ENCODE results near the gene KLF16. TPM values are rescaled to one million over a fixed set of nuclear protein-coding genes. Genes with fewer than 3 reads are reported as not detected.

The KLF16 gene
- total RNA-seq, 4 donors from 2014 or later, result 4.6 to 8.4 (median 7.0) TPM

DNA sequence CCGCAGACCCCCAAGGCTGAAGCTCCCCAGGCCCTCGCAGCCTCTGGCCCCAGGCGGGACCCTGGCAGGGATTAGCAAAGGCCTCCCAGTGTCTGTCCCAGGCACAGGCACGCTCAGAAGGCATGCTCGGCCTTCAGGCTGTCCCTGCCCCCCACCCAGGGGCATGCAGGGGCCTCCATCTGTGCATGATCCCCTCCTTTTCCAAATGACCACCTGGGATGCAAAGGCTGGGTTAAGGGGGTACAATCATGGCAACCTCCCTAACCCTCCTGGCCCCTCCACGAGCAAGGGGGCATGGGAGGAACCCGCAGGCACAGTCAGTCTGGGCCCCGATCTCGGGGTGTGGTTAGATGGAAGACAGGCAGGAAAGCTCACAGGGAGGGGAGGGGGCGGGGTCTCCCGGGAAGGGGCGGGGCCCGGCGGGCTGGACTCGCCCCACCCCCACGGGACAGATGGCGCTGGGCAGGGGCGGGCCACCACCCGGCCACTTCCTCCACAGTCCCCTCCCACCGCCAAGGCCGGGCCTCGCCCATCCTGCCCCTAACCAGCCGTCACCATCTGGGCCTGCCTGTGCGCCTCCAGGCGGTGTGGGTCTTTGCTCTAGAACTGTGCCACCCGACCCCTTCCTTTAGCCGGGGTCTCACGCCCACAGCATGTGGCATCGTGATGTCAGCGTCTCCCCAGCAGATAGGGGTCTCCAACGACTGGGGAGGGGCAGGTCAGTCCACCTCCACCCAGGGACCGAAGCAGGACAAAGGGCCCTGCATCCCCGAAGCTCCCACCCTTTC is 8.1 kb downstream of the KLF16 start:
- Histone ChIP-seq H3K4me1 (peaks cover 0 to 91% (median 58%) of the 10 kb centered on the region in 4 donors), H3K9me3 (no peaks in the 10 kb centered on the region), H3K36me3 (peaks cover 0 to 6% (median 0%) of the 10 kb centered on the region in 3 donors), H3K27me3 (peaks cover 0 to 5% of the 10 kb centered on the region in 2 donors), H3K27ac (peak overlapping the region; percentile 65 to 94 (median 91)), H3K4me3 (peak overlapping the region; percentile 11 to 58 (median 42))
- peak; percentile 72 to 78 for DNase-seq (ENCODE audit: low spot score in 2 of 2)
- TF ChIP-seq POLR2A (IDR thresholded peaks at IDR 0.05) (peak; percentile 22 to 74), EP300 (IDR thresholded peaks at IDR 0.05) (peak; percentile 36 to 87), CTCF (IDR thresholded peaks at IDR 0.05) (peak in 1 of 5 experiments; percentile 9)
- 5 to 30% methylated on average over 19 to 28 of the region's 33 CpGs for WGBS, 2 donors

DNA sequence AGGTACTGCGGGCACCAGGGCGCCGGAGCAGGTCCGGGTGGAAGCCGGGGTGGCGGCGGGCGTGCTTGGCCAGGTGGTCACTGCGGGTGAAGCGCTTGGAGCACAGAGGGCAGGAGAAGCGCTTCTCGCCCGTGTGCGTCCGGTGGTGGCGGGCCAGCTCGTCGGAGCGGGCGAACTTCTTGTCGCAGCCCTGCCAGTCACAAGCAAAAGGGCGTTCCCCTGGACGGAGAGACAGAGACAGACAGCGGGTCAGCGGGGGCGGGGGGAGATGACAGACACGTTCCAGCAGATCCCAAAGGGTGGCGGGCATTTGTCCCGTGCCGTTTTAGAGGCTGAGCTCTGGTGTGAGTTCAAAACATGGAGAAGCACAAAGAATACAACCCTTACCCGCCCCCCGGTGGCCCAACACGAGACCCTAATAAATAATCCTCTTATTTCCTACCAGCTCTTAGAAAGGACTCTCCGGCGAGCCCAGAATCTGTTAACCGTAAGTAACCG is 8.8 kb downstream of the KLF16 start:
- no peak for TF ChIP-seq POLR2A (IDR thresholded peaks at IDR 0.05)
- TF ChIP-seq CTCF (IDR thresholded peaks at IDR 0.05), result no peak
- no peak for DNase-seq (ENCODE audit: low spot score in 2 of 2)
- H3K4me1 ChIP-seq, result peaks cover 0 to 85% (median 51%) of the 10 kb centered on the region in 4 donors
- no peaks in the 10 kb centered on the region for H3K9me3 ChIP-seq
- H3K27ac ChIP-seq, result peak overlapping the region; percentile 9 to 94 (median 91)
- peaks cover 0 to 6% (median 0%) of the 10 kb centered on the region in 3 donors for H3K36me3 ChIP-seq
- H3K4me3 ChIP-seq, result peak overlapping the region in 1 of 4 donors; percentile 18
- peaks cover 0 to 5% of the 10 kb centered on the region in 2 donors for H3K27me3 ChIP-seq
- WGBS, 2 donors, result 71 to 76% methylated on average over 31 to 37 of the region's 37 CpGs

DNA sequence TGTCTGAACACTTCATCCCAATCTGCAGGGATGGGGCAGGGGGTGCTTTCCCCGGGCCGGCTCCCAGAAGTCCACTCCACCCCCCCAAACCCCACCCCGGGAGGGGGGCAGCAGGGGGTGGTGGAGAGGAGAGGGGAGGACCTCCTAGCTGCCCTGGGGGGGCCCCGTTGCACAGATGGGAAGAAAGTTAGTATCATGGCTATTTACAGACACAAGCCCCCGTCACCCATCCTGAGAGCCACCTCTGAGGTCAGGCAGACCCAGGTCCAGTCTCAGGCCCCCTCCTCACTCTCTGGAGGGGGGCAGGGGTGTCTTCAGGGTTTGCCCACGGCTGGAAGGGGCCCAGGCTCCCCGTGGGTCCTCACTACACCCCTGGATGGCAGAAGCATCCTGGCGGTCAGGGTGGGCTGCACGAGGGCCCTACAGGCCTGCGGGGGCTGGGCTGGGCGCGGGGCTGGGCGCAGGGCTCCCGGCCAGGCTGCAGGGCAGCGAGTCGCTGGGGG is 9.3 kb downstream of the KLF16 start:
- Histone ChIP-seq H3K27ac (peak overlapping the region in 3 of 4 donors; percentile 41 to 94 (median 90)), H3K27me3 (peaks cover 0 to 5% of the 10 kb centered on the region in 2 donors), H3K4me1 (peaks cover 0 to 80% (median 47%) of the 10 kb centered on the region in 4 donors), H3K9me3 (no peaks in the 10 kb centered on the region), H3K36me3 (peaks cover 0 to 6% (median 0%) of the 10 kb centered on the region in 3 donors), H3K4me3 (no peak overlapping the region)
- no peak for DNase-seq (ENCODE audit: low spot score in 2 of 2)
- TF ChIP-seq CTCF (IDR thresholded peaks at IDR 0.05) (no peak), POLR2A (IDR thresholded peaks at IDR 0.05) (no peak), EP300 (IDR thresholded peaks at IDR 0.05) (no peak)
- WGBS, 2 donors, result 73 to 78% methylated on average over 4 to 12 of the region's 16 CpGs

DNA sequence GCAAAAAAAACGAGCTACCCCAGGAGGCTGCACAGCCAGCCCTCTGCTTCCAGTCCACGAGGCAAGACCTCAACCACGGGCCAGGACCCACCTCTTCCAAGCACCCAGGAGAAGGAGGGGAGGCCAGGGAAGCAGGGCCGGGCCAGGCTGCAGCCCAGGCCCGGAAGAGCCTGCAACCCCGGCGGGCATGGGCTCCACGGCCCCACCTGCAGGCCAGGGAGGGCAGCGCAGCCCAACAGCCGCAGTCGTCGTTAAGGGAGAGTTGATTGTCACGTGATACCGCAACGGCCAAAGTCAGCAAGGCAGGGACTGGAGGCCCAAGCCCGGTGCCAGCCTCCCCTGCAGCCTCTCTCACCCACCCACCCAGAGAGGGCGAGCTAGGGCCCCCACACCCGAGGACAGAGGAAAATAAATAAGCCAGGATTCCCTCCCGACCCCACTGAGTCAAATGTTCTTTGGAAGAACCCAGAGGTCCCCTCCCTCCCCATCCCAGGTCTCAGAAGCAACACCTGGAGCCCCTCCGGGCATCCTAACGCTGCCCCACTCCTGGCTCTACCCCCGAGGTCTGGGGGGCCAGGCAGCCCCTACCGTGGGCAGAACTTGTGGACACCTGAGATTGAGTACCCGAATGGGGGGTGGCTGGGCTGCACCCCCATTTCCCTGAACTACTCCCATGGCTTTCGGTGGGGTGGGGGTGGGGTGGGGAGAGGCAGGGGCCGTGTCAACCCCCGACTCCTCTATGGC is 9.9 kb downstream of the KLF16 start:
- TF ChIP-seq EP300 (IDR thresholded peaks at IDR 0.05), result no peak
- TF ChIP-seq CTCF (IDR thresholded peaks at IDR 0.05), result peak; percentile 80 to 95 (median 90)
- no peak overlapping the region for H3K4me3 ChIP-seq
- H3K27ac ChIP-seq, result peak overlapping the region; percentile 26 to 94 (median 54)
- peaks cover 0 to 78% (median 44%) of the 10 kb centered on the region in 4 donors for H3K4me1 ChIP-seq
- no peaks in the 10 kb centered on the region for H3K9me3 ChIP-seq
- DNase-seq (ENCODE audit: low spot score in 2 of 2), result peak; percentile 51 to 68
- WGBS, 2 donors, result 25 to 63% methylated on average over 6 to 23 of the region's 27 CpGs
- peaks cover 0 to 5% of the 10 kb centered on the region in 2 donors for H3K27me3 ChIP-seq
- H3K36me3 ChIP-seq, result peaks cover 0 to 6% (median 0%) of the 10 kb centered on the region in 3 donors

Data from tibial nerve (tissue), 4 donors.